NCI-H226 (cell line): Measurements from ENCODE around the gene TEX36.
"Not testable (repeated sequence)": the region's sequence is repeated elsewhere in the genome, so short reads cannot be mapped to it uniquely, and the experiment has no call there.

Source experiments
- DNase-seq: peaks from one replicate; pipeline ENCODE4 v3.0.0-alpha.2; 2015

TEX36 gene

DNA sequence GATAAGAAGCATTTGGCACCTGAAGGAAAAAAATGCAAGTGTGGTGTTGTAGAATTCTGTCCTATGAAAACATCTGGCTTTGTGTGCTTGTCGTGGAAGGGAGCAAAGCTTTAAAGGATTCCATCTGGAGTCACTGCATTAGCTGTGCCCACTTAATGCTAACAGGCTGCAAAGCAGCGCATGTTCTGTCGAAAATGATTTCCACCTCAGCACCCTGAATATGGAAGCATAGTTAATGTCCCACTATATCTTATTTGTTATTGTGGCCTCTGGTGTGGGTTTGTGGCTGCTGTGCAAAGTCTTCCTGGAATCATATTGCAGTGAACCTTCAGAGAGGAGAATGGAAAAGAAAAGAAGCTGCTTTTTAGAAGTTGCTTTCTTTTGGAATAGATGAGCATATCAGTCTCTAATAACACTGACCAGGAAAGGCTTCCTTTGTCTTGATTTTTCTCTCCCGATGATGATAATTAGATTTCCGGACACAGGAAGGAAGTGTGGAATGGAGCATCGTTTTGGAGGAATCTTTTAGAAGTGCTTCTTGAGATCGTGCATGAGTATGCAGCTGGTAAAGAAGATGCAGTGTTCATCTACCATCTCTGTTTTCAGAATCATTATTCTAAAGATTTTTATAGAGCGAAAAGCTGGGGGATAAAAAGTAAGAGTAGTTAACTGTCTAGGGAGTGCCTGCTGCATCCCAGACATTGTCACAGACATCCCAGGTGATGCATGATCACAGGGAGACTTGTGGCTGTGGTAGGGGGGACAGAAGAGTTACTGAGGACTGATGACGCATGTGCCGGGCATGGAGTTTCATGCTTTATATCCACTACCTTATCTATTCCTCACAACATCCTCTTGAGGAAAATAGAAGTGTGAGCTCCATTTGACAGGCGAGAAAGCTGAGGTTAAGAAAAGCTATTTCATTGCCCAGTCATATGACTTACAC, 54.6 kb downstream of the TEX36 start:
- no peak for DNase-seq

DNA sequence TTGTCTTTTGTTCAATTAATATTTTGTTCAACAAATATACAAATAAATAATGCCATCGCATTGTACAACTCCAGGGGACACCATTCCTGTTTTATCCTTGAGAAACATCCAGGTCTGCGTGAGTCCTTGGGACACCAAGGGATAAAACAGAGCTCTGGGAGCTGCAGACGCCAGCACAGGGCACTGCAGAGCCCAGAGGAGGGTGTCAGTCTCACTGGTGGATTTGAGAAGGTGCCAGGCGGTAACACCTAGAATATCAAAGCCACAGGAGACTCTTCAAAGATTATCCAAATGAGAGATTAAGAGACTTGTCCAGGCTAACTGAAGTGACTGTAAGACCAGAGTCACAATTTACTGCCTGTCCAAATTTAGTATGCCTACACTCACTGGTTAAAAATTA, 55.3 kb downstream of the TEX36 start:
- DNase-seq, result no peak

DNA sequence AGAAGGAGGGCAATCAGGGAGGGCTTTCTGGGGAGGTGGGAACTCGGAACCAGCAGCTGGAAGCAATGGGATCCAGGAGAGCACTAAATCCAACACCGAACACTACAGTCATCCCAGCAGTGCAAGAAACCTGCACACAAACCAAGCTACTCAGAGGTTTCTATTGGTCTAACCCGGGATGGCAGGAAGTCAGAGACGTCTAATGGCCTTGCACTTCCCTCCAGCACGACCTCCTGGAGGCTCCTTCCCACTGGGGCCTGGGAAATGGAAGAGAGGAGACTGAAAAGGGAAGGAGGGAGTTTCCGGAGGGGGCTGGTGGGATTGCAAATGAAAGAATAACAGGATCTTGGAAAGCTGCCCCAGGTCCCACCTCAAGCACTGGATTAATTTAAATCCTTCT, 56.3 kb downstream of the TEX36 start:
- no peak for DNase-seq

DNA sequence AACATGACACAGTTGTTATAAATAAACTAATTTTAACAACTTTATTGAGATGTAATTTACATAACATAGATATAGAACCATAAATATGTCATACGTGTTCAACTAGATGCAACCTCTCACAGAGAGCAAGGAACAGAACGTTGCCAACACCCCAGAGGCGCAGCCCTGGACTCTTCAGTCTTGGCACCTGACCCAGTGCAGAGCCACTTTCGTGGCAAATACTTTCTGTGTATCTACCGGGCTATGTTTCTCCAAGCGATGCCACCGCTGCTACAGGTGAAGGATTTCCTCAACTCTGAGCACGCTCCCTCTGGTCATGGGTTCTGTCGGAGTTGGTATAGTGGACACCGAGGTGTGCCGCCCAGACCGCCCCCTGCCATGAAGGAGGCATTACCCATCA, 57.4 kb downstream of the TEX36 start:
- DNase-seq, result no peak

DNA sequence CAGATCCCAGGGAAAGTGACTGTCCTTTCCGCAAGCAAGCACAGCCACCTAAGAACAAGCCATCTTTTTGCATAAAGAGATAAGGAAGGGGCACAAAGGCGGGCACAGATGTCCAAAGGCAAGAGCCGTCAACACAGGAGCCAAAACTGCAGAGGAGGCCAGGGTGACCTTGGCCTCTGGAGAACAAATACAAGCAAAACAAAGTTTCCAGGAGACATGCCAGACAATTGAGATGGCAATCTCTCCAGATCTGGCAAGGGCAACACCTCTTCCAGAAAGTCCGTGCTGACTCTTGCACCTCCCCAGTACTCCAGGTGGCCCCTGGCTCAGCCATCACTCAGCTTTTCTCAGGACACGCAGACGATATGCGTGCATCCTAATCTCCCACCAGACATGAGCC, 58.2 kb downstream of the TEX36 start:
- DNase-seq, result no peak

DNA sequence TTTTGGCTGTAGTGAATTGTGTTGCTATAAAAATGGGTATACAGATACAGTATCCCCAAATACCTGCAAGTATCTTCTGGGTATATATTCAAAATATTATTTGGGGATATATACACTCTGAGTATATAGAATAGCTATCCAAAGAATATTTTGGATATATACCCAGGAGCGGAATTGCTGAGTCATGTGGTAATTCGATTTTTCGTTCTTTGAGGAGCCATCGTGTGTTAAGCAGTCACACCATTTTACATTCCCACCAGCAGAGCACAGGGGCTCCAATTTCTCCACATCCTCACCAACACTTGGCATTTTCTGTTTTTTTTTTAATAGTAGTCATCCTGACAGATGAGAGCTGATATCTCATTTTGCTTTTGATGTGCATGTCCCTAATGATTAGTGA, 61.9 kb downstream of the TEX36 start:
- DNase-seq, result no peak

DNA sequence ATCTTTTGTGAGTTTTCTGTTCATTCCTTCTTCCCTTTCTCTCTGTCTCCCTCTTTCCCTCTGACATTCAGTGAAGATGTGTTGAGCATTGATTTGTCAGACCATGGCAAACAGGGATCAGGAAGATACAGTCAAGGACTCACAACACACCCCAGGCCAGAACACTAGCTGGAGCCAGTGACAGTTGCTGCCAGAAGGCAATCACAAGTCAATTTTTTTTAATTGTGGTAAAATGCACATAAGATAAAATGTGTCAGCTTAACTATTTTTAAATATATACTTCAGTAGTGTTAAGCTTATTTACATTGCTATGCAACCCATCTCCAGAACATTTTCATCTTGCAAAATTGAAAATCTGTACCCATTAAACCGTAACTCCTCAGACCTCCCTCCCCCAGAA, 62.6 kb downstream of the TEX36 start:
- DNase-seq, result no peak

DNA sequence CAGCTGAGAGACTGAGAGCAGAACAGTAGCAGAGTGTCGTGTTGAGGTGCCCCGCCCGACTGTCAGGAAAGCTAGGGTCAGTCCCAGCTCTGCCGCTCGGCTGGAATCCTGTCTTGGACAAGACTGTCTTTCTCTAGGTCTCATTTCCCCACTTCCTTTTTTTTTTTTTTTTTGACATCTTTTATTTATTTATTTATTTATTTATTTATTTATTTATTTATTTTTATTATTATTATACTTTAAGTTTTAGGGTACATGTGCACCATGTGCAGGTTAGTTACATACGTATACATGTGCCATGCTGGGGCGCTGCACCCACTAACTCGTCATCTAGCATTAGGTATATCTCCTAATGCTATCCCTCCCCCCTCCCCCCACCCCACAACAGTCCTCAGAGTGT, 69.9 kb downstream of the TEX36 start:
- not testable (repeated sequence) for DNase-seq

DNA sequence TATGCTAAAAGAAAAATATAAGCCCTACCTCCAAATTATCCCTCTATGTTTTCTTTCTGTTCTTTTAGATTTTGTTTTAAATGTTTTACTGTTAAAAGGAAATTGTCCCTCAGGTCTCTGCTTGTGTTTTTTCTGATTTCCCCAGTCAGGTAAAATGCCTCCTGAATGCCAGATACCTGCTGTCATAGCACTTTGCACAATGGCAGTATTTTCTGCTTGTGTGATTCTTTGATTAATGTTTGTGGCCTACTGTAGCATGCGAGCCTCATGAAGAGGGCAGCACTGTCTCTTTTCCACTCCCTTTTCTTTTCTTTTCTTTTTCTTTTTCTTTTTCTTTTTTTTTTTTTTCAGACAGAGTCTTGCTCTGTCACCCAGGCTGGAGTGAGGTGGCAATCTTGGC, 71.2 kb downstream of the TEX36 start:
- DNase-seq, result no peak

DNA sequence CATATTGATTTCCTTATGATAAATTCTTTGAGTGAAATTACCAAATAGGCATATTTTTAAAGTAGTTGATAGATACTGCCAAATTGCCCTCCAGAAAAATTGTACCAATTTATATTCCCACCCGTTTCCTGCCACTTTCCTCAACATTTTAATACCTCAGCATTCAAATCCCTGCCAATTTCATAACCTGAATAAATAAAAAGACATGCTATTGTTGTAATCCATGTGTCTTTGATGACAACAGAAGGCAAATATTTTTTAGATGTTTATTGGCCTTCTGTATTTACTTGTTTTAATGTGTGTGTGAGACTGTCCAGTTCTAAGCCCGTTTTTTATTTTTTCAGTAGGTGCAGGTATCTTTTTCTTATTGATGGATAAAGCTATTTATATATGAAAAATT, 71.7 kb downstream of the TEX36 start:
- no peak for DNase-seq

DNA sequence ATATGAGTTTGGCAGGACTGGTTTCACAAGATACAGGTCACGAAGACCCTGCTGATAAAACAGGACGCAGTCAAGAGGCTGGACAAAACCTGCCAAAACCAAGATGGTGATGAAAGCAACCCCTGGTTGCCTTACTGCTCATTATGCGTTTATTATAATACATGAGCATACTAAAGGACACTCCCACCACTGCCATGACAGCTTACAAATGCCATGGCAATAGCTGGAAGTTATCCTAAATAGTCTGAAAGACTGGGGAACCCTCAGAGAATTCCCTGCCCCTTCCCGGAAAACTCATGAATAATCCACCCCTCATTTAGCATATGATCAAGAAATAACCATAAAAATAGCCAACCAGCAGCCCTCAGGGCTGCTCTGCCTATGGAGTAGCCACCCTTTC, 73.1 kb downstream of the TEX36 start:
- no peak for DNase-seq

DNA sequence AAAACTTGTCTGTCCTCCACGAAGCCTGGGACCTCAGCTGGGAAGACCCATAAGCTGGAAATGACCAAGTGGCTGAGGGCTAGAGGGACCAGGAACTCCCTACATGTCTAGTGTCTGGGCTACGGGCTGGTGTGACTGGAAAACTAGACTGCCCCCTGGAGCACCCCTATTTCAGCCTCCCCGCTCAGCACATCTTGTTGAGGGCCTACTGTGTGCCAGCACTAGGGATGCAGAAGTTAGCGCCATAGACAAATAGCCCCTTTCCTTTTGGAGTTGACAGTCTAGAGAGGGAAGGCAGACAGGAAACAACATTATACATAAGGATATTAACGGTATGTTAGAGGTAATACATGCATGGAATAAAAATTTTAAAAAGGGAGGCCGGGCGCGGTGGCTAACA, 74.5 kb downstream of the TEX36 start:
- no peak for DNase-seq

DNA sequence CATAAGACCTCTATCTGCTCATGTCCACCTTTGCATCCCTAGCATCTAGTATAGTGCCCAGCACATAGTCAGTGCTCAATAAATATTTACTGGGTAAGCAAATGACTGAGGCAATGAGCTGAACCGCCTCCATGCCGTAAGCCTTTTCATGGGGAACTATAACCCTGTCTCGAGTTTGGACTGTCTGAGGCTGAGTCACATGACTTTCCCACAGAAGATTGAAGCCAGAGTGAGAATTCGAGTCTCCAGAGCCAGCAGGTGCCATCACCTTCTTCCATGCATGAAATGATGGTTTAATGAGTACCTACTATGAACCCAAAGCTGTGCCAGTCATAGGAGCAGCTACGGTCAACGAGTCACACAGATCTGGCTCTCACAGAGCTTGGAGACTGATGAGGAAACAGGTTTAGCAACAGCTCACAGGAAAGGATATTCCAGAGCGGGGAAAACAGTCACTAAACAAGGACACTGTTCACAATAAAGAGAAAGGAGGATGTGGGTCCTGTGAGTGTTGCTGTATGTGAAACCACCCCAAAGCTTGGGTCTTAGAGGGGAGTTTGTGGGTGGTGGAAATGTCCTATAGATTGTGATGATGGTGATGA, 75.2 kb downstream of the TEX36 start:
- DNase-seq, result no peak

DNA sequence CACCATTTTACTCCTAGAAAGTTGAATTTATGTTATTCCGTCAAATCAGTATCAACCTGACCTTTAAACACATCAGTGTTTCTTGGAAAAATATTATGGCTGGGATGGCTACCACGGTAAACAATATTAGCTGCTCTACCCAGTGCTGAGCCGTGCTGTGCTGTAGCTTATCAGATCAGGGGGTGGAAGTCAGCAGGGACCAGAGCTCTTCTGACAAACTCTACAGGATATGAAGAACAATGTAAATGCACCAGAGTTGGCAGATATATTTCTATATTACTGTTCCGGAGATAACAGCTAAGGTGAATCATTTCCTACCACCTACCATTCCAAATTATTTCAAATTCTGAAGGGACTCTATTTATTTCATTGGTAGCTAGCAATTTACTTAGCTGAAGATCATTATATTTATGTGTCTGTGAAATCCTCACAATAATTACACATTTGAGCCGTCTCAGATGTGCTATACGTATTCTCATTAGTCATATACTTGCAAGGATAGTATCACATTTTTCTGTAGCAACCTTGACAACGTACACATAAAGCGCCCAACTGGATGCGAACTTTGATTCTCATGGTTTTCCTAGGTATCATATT, 76.5 kb downstream of the TEX36 start:
- peak; percentile 28 for DNase-seq
